Spleen (tissue), 11 donors: Measurements from ENCODE around the gene TBC1D32. TPM values are rescaled to one million over a fixed set of nuclear protein-coding genes. Genes with fewer than 3 reads are reported as not detected.
"Not testable (repeated sequence)": the region's sequence is repeated elsewhere in the genome, so short reads cannot be mapped to it uniquely, and the experiment has no call there.

Experiments
- DNase-seq: peaks from one replicate; pipeline ENCODE4 v3.0.0-alpha.2; 2020
- H3K27ac ChIP-seq, 8 donors: fragments of 200-600 bp; sonication (generic) in 7 of 8; 1 replicate in 4 of 8; 2 replicates in 4 of 8; pipeline versions ENCODE4 v1.5.0 to v1.8.0; 2016 to 2021; ENCODE audit warnings: inconsistent platforms in 4 of 8, mild to moderate bottlenecking in 4 of 8, moderate library complexity in 1 of 8
- H3K27me3 ChIP-seq, 7 donors: fragments of 200-600 bp; sonication (generic) in 6 of 7; replicated peaks in 1 of 7; 1 replicate in 4 of 7; 2 replicates in 3 of 7; pipeline versions ENCODE4 v1.5.0 to v1.8.0; 2016 to 2021; ENCODE audit warnings: inconsistent platforms in 3 of 7, mild to moderate bottlenecking in 1 of 7
- H3K36me3 ChIP-seq, 6 donors: fragments of 200-600 bp; sonication (generic) in 5 of 6; 1 replicate in 4 of 6; 2 replicates in 2 of 6; pipeline versions ENCODE4 v1.5.0 to v1.8.0; 2016 to 2021; ENCODE audit warnings: inconsistent platforms in 2 of 6
- H3K4me1 ChIP-seq, 6 donors: fragments of 200-600 bp; sonication (generic) in 5 of 6; 1 replicate in 3 of 6; 2 replicates in 3 of 6; pipeline versions ENCODE4 v1.5.0 to v1.8.0; 2016 to 2021; ENCODE audit warnings: inconsistent platforms in 3 of 6
- H3K4me3 ChIP-seq, 8 donors: fragments of 200-600 bp; sonication (generic) in 7 of 8; 1 replicate in 4 of 8; 2 replicates in 4 of 8; pipeline versions ENCODE4 v1.5.0 to v1.8.0; 2016 to 2021; ENCODE audit warnings: inconsistent platforms in 4 of 8, mild to moderate bottlenecking in 4 of 8, moderate library complexity in 2 of 8
- H3K9me3 ChIP-seq, 8 donors: fragments of 200-600 bp; sonication (generic) in 7 of 8; 1 replicate in 4 of 8; 2 replicates in 4 of 8; pipeline versions ENCODE4 v1.5.0 to v1.8.0; 2016 to 2021; ENCODE audit warnings: inconsistent platforms in 4 of 8
- POLR2A ChIP-seq, 3 donors: fragments of 450-650 bp; IDR thresholded peaks; one replicate each; pipeline ENCODE4 v1.5.1; 2017; ENCODE audit warnings: antibody characterized with exemption in 3 of 3, mild to moderate bottlenecking in 1 of 3
- POLR2AphosphoS5 ChIP-seq, 3 donors: sonication (generic); formaldehyde crosslinking; IDR thresholded peaks; one replicate each; pipeline ENCODE4 v1.5.1; 2017; ENCODE audit warnings: antibody characterized with exemption in 3 of 3
- WGBS, 5 donors: extraction: QIAGEN DNeasy Blood & Tissue Kit in 3 of 5; methylation state at CpG; one replicate each; pipeline versions ENCODE4 v1.1.5 to v1.1.7; 2013 to 2018; 5-methylcytosine and 5-hydroxymethylcytosine counted together
- intact Hi-C: fragments of 100-400 bp; cut with DNase I; formaldehyde crosslinking; loops from one replicate; pipeline ENCODE4 v1.15.0; 2023; ENCODE audit warnings: low total_unique reads
- polyA plus RNA-seq, 3 donors: library from polyadenylated mRNA; stranded (reverse); fragments of 200-250 nt; gene quantifications; one replicate each; pipeline ENCODE4 v1.2.1, GENCODE V29; 2013
- total RNA-seq, 7 donors: library from RNA; depleted of rRNA in 3 of 7; stranded (reverse); fragments of >200 nt in 3 of 7; fragmentation: NEBNext Ultra II Directional in 4 of 7; extraction: Animal tissue kit (Norgen Biotek cat#: 25700) in 4 of 7; gene quantifications; one replicate each; pipeline versions ENCODE4 v1.1.0 to v1.2.1, GENCODE V29; 2016 to 2021
- TF ChIP-seq, protein P1 (sequence below), 11 experiments: fragments of 200-600 bp in 7 of 11; fragments of 450-650 bp in 4 of 11; sonication (generic) in 4 of 11; IDR thresholded peaks in 8 of 11; conservative IDR thresholded peaks in 3 of 11; 1 replicate in 7 of 11; 2 replicates in 4 of 11; pipeline versions ENCODE4 v1.4.0 to v1.8.0; 2016 to 2021; ENCODE audit warnings: antibody characterized with exemption in 11 of 11, inconsistent platforms in 4 of 11, mild to moderate bottlenecking in 1 of 11
- donor health status: healthy with polysubstance abuse.
- donor health status: DM: no; HTN: no; CAD: no; lungs with moderate emphysema.
- donor health status: DM: no; HTN: no; CAD: no.
- donor health status: Bipolar disorder and iron deficiency.
- donor health status: healthy.
- donor health status: DM: no; HTN: no; CAD: no.
- donor health status: DM: yes; HTN: yes; CAD: no.

The TBC1D32 gene
- total and polyA plus RNA-seq, 10 donors = 1.5 to 18.8 (median 12.6) TPM

DNA sequence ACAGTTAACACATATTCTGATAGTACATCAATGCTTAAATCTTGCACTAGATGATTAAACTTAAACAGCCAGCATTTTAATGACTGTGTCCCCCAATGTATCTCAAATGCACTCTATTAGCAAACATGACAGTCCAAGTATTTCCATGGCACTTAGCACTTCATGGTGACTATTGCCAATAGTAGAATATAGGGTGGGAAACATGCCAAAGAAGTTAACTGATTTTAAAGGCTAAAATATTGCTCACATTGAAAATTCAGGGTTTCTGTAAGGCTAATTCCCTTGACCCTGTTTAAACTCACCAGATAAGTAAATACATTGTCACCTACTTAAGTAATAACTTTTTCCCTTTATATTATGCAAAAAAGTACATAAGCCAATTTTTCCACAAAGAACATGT, 266.9 kb downstream of the TBC1D32 start:
- Histone ChIP-seq H3K27me3 (no peaks in the 10 kb centered on the region), H3K27ac (no peak overlapping the region), H3K9me3 (peaks cover 0 to 50% (median 28%) of the 10 kb centered on the region in 8 donors), H3K4me3 (no peak overlapping the region), H3K36me3 (no peaks in the 10 kb centered on the region), H3K4me1 (no peaks in the 10 kb centered on the region)
- no peak for TF ChIP-seq POLR2A (IDR thresholded peaks at IDR 0.05)
- TF ChIP-seq POLR2AphosphoS5 (IDR thresholded peaks at IDR 0.05) = no peak
- TF ChIP-seq, protein P1, sequence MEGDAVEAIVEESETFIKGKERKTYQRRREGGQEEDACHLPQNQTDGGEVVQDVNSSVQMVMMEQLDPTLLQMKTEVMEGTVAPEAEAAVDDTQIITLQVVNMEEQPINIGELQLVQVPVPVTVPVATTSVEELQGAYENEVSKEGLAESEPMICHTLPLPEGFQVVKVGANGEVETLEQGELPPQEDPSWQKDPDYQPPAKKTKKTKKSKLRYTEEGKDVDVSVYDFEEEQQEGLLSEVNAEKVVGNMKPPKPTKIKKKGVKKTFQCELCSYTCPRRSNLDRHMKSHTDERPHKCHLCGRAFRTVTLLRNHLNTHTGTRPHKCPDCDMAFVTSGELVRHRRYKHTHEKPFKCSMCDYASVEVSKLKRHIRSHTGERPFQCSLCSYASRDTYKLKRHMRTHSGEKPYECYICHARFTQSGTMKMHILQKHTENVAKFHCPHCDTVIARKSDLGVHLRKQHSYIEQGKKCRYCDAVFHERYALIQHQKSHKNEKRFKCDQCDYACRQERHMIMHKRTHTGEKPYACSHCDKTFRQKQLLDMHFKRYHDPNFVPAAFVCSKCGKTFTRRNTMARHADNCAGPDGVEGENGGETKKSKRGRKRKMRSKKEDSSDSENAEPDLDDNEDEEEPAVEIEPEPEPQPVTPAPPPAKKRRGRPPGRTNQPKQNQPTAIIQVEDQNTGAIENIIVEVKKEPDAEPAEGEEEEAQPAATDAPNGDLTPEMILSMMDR (IDR thresholded peaks at IDR 0.05 in 8 of 11, conservative IDR thresholded peaks at IDR 0.05 in 3 of 11) = no peak
- DNase-seq = no peak
- intact Hi-C loops = no loop called here

DNA sequence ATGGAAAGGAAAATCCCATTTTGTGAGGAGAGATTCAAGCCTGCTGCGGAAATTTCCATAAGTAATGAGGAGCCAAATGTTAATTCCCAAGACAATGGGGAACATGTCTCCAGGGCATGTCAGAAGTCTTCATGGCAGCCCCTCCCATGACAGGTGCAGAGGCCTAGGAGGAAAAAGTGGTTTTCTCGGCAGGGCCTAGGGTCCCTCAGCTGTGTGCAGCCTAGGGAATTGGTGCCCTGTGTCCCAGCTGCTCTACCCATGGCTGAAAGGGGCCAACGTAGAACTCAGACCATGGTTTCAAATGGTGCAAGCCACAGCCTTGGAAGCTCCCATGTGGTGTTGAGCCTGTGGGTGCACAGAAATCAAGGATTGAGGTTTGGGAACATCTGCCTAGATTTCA, 269.9 kb downstream of the TBC1D32 start:
- H3K27me3 ChIP-seq = no peaks in the 10 kb centered on the region
- peaks cover 0 to 43% (median 23%) of the 10 kb centered on the region in 8 donors for H3K9me3 ChIP-seq
- no peaks in the 10 kb centered on the region for H3K4me1 ChIP-seq
- no peaks in the 10 kb centered on the region for H3K36me3 ChIP-seq
- H3K27ac ChIP-seq = no peak overlapping the region
- 86 to 97% (median 91%) methylated on average over 2 to 3 of the region's 3 CpGs for WGBS, 5 donors
- TF ChIP-seq, protein P1 (IDR thresholded peaks at IDR 0.05 in 8 of 11, conservative IDR thresholded peaks at IDR 0.05 in 3 of 11) = no peak
- no peak for TF ChIP-seq POLR2A (IDR thresholded peaks at IDR 0.05)
- no peak for TF ChIP-seq POLR2AphosphoS5 (IDR thresholded peaks at IDR 0.05)
- DNase-seq = no peak
- H3K4me3 ChIP-seq = no peak overlapping the region
- intact Hi-C loops = no loop called here

DNA sequence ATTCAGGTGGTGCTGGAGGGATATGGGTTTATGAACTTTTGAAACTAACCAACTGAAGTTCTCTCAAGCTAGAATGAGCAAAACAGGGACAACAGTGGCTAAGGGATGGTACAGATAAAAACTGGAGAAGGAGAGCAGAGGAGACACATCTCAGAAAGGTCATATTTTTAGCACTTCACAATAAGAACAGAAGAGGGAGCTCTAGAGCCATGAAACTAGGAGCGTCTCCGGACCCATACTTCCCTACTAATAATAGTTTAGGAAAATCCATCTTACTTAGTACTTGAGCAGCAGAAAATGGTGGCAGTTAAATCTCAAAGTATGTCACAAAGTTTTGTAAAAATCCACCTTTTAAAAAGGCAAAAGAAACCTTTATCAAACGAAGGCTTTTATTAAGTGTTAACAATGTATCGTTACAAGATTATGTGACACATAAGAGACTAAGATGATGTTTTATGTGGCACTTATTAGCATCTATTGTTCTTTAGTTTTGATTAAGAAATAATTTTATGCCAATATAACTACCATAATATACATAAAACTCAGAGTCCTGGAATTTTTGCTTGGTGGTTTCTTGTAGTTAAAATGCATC, 278.6 kb downstream of the TBC1D32 start:
- TF ChIP-seq, protein P1 (IDR thresholded peaks at IDR 0.05 in 8 of 11, conservative IDR thresholded peaks at IDR 0.05 in 3 of 11) = peak in 9 of 11 experiments; percentile 29 to 67 (median 53)
- no peak for TF ChIP-seq POLR2AphosphoS5 (IDR thresholded peaks at IDR 0.05)
- H3K27me3 ChIP-seq = no peaks in the 10 kb centered on the region
- no peaks in the 10 kb centered on the region for H3K9me3 ChIP-seq
- H3K27ac ChIP-seq = no peak overlapping the region
- WGBS, 5 donors = 32 to 39% (median 37%) methylated on average over 4 of the region's 4 CpGs
- no peaks in the 10 kb centered on the region for H3K36me3 ChIP-seq
- H3K4me1 ChIP-seq = peaks cover 0 to 3% (median 0%) of the 10 kb centered on the region in 6 donors
- no peak overlapping the region for H3K4me3 ChIP-seq
- DNase-seq = no peak
- intact Hi-C loops = loop anchor here (10.0 kb wide), 1 partner anchor 249 kb away; no protein-coding TSS in a partner anchor

DNA sequence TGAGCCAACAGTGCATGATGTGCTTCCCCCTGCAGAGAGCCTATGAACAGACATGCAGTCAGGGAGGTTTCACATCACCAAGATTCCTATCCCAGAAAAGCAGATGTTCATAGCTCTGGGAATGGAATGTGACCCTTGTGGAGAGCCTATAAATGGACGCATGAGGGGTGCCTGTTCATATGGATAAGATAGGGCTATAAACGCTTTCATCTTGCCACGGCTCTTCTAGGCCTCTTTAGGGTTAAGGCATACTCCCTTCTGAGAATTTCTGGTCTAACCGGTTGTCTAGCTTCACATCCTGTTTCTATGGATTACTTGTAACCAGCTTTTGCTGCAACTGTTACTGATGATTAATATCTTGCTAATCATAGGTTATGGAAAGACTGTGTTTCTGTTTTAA, 285.7 kb downstream of the TBC1D32 start:
- H3K4me3 ChIP-seq, intact Hi-C loops, DNase-seq, H3K36me3 ChIP-seq, H3K27me3 ChIP-seq, H3K4me1 ChIP-seq, H3K27ac ChIP-seq, H3K9me3 ChIP-seq: not testable (repeated sequence)
- 74 to 86% (median 79%) methylated on average over 4 of the region's 4 CpGs for WGBS, 5 donors

DNA sequence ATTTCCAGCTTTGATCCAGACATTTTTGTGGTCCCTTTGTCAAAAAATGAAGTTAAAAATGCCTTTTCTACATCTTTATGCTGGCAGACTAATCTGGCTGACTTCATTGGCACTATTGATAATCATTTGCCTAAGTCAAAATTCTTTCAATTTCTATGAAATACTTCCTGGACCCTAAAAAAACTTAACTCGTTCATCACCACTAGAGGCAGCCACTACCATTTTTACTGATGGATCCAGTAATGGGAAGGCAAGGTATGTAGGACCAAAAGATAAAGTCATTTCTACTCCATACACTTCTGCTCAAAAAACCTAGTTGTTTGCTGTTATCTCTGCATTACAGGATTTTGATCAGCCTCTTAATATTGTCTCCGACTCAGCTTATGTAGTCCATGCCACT, 289.4 kb downstream of the TBC1D32 start:
- H3K4me3 ChIP-seq, H3K4me1 ChIP-seq, H3K36me3 ChIP-seq, DNase-seq, H3K27me3 ChIP-seq, intact Hi-C loops, H3K9me3 ChIP-seq, H3K27ac ChIP-seq: not testable (repeated sequence)
- WGBS, 5 donors = 67 to 88% (median 79%) methylated on average over 2 of the region's 2 CpGs

DNA sequence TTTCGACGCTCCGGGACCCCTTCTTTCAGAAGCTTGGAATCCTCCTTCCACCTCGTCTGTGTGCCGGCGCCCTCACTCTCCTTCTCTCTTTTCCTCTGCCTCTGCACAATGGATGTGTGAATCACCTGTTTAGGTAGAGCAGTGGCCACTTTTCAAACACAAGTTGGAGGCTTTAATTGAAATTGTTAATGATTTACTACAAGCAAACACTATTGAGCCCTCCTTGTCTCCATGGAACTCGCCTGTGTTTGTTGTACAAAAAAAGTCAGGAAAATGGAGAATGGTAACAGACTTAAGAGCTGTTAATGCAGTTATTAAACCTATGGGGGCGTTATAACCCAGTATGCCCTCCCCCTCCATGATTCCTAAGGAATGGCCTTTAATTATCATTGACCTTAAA, 290.6 kb downstream of the TBC1D32 start:
- peaks cover 0 to 15% (median 4%) of the 10 kb centered on the region in 8 donors for H3K9me3 ChIP-seq
- H3K4me3 ChIP-seq, H3K27ac ChIP-seq, intact Hi-C loops, H3K36me3 ChIP-seq, H3K4me1 ChIP-seq, H3K27me3 ChIP-seq, DNase-seq: not testable (repeated sequence)
- WGBS, 5 donors = 88 to 91% (median 91%) methylated on average over 8 of the region's 8 CpGs

DNA sequence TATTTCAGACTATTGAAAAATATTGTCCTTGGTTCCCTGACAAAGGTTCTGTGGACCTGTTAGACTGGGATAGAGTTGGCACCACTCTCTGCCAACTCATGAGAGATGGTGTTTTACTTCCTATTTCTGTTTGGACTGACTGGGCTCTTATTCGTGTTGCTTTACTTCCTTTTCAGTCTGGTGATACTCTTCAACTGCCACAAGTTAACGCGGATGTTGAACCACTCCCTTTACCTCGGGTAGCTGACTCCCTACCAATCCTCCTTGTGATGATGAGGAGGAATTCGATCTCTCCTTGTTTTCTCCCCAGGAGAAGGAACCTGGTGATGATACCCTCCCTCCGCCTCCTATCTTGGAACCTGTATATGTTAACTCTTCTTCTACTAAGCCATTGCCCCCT, 291.1 kb downstream of the TBC1D32 start:
- H3K27me3 ChIP-seq, DNase-seq, intact Hi-C loops, H3K36me3 ChIP-seq, H3K4me1 ChIP-seq, H3K4me3 ChIP-seq, H3K27ac ChIP-seq: not testable (repeated sequence)
- 69 to 76% (median 74%) methylated on average over 6 of the region's 6 CpGs for WGBS, 5 donors
- H3K9me3 ChIP-seq = peaks cover 0 to 15% (median 4%) of the 10 kb centered on the region in 8 donors
